ENCODE data around the gene REEP5.
"Not testable (repeated sequence)": the region's sequence is repeated elsewhere in the genome, so short reads cannot be mapped to it uniquely, and the experiment has no call there.

Gene REEP5

GRCh38 chr5:112921833-112922817 is at the start of gene REEP5:
Gene REEP5, minus strand, starts transcription at chr5:112922227. Its CDS starts 37 bp downstream, at chr5:112922190.
- peak; percentile 52 for DNase-seq

GRCh38 chr5:112971276-112971675 is 49.2 kb upstream of the REEP5 start:
- no peak for DNase-seq

- no peak for DNase-seq
These were observed 46.5 kb upstream of the REEP5 start for GRCh38 chr5:112968411-112969106.

- DNase-seq = no peak
These were observed 45.6 kb upstream of the REEP5 start for GRCh38 chr5:112967520-112968083.

GRCh38 chr5:112965733-112966306 is 43.8 kb upstream of the REEP5 start:
- DNase-seq = no peak

- not testable (repeated sequence) for DNase-seq
These were observed 41.3 kb upstream of the REEP5 start for GRCh38 chr5:112963374-112963733.

- DNase-seq = peak; percentile 18
These were observed 39.0 kb upstream of the REEP5 start for GRCh38 chr5:112960863-112961504.

GRCh38 chr5:112960315-112960714 is 38.3 kb upstream of the REEP5 start:
- DNase-seq = no peak

- DNase-seq = peak; percentile 61
These were observed 37.8 kb upstream of the REEP5 start for GRCh38 chr5:112959872-112960271.

GRCh38 chr5:112958093-112959088 is 36.4 kb upstream of the REEP5 start:
- DNase-seq = peak; percentile 57

GRCh38 chr5:112957036-112957808 is 35.2 kb upstream of the REEP5 start:
- no peak for DNase-seq

GRCh38 chr5:112956606-112957005 is 34.6 kb upstream of the REEP5 start:
- no peak for DNase-seq

GRCh38 chr5:112951124-112951702 is 29.2 kb upstream of the REEP5 start:
- DNase-seq = no peak

GRCh38 chr5:112948458-112948857 is 26.4 kb upstream of the REEP5 start:
- DNase-seq = no peak

- peak; percentile 0 for DNase-seq
These were observed 18.6 kb upstream of the REEP5 start for GRCh38 chr5:112940670-112941069.

GRCh38 chr5:112938286-112938685 is 16.3 kb upstream of the REEP5 start:
- no peak for DNase-seq

- no peak for DNase-seq
These were observed 13.6 kb upstream of the REEP5 start for GRCh38 chr5:112935675-112936074.

GRCh38 chr5:112934366-112934663 is 12.3 kb upstream of the REEP5 start:
- no peak for DNase-seq

GRCh38 chr5:112933651-112934365 is 11.8 kb upstream of the REEP5 start:
- DNase-seq = no peak

GRCh38 chr5:112933105-112933504 is 11.1 kb upstream of the REEP5 start:
- DNase-seq = no peak

Measured in MV-4-11 (cell line).